Measurements from ENCODE around the gene PDCD4. TPM values are rescaled to one million over a fixed set of nuclear protein-coding genes. Genes with fewer than 3 reads are reported as not detected.

The PDCD4 gene
- total RNA-seq, 1 donor from 2014 or later: 106 TPM

- H3K36me3 Mint-ChIP-seq (ENCODE audit: unreplicated experiment): peaks cover 50% of the 10 kb centered on the region
- no peak for DNase-seq (ENCODE audit: extremely low spot score, unreplicated experiment)
- no peak overlapping the region for H3K27ac Mint-ChIP-seq (ENCODE audit: unreplicated experiment)
- H3K9me3 Mint-ChIP-seq (ENCODE audit: unreplicated experiment): no peaks in the 10 kb centered on the region
- H3K4me3 Mint-ChIP-seq (ENCODE audit: unreplicated experiment): no peak overlapping the region
- H3K27me3 Mint-ChIP-seq (ENCODE audit: unreplicated experiment): no peaks in the 10 kb centered on the region
- TF ChIP-seq CTCF (IDR thresholded peaks at IDR 0.05): no peak
- H3K4me1 Mint-ChIP-seq (ENCODE audit: unreplicated experiment): peaks cover 25% of the 10 kb centered on the region
These were observed 8.3 kb downstream of the PDCD4 start for GRCh38 chr10:110880012-110880411.

GRCh38 chr10:110881247-110881646 is 9.5 kb downstream of the PDCD4 start:
- peak overlapping the region; percentile 23 for H3K27ac Mint-ChIP-seq (ENCODE audit: unreplicated experiment)
- TF ChIP-seq CTCF (IDR thresholded peaks at IDR 0.05): no peak
- peaks cover 29% of the 10 kb centered on the region for H3K4me1 Mint-ChIP-seq (ENCODE audit: unreplicated experiment)
- no peak overlapping the region for H3K4me3 Mint-ChIP-seq (ENCODE audit: unreplicated experiment)
- H3K9me3 Mint-ChIP-seq (ENCODE audit: unreplicated experiment): no peaks in the 10 kb centered on the region
- H3K36me3 Mint-ChIP-seq (ENCODE audit: unreplicated experiment): peaks cover 56% of the 10 kb centered on the region
- DNase-seq (ENCODE audit: extremely low spot score, unreplicated experiment): no peak
- H3K27me3 Mint-ChIP-seq (ENCODE audit: unreplicated experiment): no peaks in the 10 kb centered on the region

- TF ChIP-seq CTCF (IDR thresholded peaks at IDR 0.05): no peak
- H3K27ac Mint-ChIP-seq (ENCODE audit: unreplicated experiment): peak overlapping the region; percentile 74
- no peaks in the 10 kb centered on the region for H3K27me3 Mint-ChIP-seq (ENCODE audit: unreplicated experiment)
- no peaks in the 10 kb centered on the region for H3K9me3 Mint-ChIP-seq (ENCODE audit: unreplicated experiment)
- peaks cover 30% of the 10 kb centered on the region for H3K4me1 Mint-ChIP-seq (ENCODE audit: unreplicated experiment)
- no peak for DNase-seq (ENCODE audit: extremely low spot score, unreplicated experiment)
- H3K36me3 Mint-ChIP-seq (ENCODE audit: unreplicated experiment): peaks cover 58% of the 10 kb centered on the region
- H3K4me3 Mint-ChIP-seq (ENCODE audit: unreplicated experiment): no peak overlapping the region
These were observed 10.2 kb downstream of the PDCD4 start for GRCh38 chr10:110881905-110882304.

GRCh38 chr10:110883924-110884323 is 12.2 kb downstream of the PDCD4 start:
- Mint-ChIP-seq H3K27ac (ENCODE audit: unreplicated experiment) (peak overlapping the region; percentile 82), H3K4me3 (ENCODE audit: unreplicated experiment) (peak overlapping the region; percentile 68), H3K4me1 (ENCODE audit: unreplicated experiment) (peaks cover 30% of the 10 kb centered on the region), H3K27me3 (ENCODE audit: unreplicated experiment) (no peaks in the 10 kb centered on the region), H3K9me3 (ENCODE audit: unreplicated experiment) (no peaks in the 10 kb centered on the region), H3K36me3 (ENCODE audit: unreplicated experiment) (peaks cover 63% of the 10 kb centered on the region)
- no peak for TF ChIP-seq CTCF (IDR thresholded peaks at IDR 0.05)
- no peak for DNase-seq (ENCODE audit: extremely low spot score, unreplicated experiment)

GRCh38 chr10:110885932-110886674 is 14.4 kb downstream of the PDCD4 start:
- no peak for TF ChIP-seq CTCF (IDR thresholded peaks at IDR 0.05)
- H3K9me3 Mint-ChIP-seq (ENCODE audit: unreplicated experiment): no peaks in the 10 kb centered on the region
- H3K4me3 Mint-ChIP-seq (ENCODE audit: unreplicated experiment): no peak overlapping the region
- no peak for DNase-seq (ENCODE audit: extremely low spot score, unreplicated experiment)
- no peaks in the 10 kb centered on the region for H3K27me3 Mint-ChIP-seq (ENCODE audit: unreplicated experiment)
- H3K27ac Mint-ChIP-seq (ENCODE audit: unreplicated experiment): peak overlapping the region; percentile 1
- H3K36me3 Mint-ChIP-seq (ENCODE audit: unreplicated experiment): peaks cover 62% of the 10 kb centered on the region
- H3K4me1 Mint-ChIP-seq (ENCODE audit: unreplicated experiment): peaks cover 30% of the 10 kb centered on the region
